SKM-1 treated with dmso at 0.1 percent for 144 hours (cell line): ENCODE results near the gene DNAJC7.
A peak's percentile ranks its signal among the peaks of the same experiment; 100 is the strongest.

Source experiments
- DNase-seq: peaks from one replicate; lab custom pipeline; 2025; ENCODE audit not compliant: unreplicated experiment; lab: John Stamatoyannopoulos, UW

Gene DNAJC7

DNA sequence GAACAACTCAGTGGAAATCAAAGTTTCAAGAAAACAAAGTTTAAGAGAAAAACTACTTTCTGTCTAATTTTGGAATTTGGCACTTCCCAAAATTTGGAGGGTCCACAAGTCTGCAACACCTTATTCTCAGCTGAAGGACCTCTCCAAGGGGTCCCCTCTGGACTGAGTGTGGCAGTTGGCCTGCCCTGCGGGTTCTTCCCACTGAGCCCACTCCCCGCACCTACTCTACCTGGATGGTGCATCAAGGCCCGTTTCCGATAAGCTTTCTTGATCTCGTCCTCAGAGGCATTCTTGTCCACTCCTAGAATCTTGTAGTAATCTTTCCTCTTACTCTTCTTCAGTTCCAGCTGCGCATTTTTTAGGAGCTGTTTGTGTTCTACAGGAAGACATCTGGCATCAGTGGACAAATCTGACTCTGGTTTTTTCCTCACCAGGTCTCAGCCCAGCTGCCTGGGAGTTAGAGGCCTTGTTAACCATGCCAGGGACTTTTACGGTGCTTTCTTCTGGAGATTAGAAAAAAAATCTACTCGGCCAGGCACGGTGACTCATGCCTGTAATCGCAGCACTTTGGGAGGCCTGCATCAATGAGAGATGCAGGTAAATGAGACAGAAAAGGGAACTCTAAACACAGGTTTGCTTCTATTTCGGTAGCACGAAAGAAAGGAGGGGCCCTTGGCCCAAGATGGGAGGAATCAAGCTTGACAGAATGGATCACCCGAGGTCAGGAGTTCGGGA lies 35.0 kb downstream of the DNAJC7 start:
- DNase-seq: no peak

DNA sequence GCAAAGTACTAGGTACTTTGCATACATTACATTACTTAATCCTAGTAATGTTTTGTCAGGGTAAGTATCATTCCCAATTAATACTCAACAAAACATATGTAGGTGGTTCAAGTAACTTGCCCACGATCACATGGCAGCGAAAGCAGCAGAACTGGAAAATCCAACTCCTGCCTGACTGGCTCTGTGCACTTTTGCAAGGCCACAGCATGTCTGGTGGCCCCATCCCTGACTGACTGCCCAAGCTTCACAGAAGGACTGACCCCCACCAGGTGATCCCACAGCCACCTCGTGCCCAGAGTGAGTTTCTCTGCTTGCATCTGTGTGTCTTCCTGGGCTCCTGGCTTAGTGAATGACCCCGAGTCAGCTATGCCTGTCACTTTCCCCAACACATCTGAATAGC lies 39.2 kb downstream of the DNAJC7 start:
- DNase-seq: no peak

DNA sequence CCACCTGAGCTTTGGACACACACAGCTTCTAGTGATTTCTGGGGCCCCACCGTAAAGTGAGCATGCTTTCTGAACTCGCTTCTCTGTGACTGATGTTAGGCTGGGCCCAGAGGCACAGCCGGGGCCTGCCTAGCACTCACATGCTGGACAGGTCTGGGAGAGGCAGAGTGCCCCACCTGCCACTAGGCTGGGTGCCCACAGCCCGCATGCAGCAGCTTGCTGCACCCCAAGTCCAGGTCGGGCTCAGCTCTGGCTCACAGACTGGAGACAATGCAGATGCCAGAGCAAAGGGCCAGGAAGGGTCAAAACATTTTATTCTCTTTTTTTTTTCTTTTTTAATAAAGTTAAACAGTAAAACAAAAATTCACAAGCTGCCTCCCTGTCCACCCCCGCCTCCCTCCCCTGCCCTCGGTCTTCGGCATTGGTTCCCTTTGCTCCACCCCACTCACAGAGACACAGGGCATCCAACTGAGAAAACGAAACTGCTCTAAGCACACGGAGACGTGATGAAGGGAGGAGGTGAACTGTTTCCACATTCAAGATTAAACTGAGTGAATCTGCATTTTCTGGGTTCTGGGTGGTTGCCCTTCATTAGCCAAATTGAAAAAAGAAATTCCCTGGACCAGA lies 41.0 kb downstream of the DNAJC7 start:
- no peak for DNase-seq

DNA sequence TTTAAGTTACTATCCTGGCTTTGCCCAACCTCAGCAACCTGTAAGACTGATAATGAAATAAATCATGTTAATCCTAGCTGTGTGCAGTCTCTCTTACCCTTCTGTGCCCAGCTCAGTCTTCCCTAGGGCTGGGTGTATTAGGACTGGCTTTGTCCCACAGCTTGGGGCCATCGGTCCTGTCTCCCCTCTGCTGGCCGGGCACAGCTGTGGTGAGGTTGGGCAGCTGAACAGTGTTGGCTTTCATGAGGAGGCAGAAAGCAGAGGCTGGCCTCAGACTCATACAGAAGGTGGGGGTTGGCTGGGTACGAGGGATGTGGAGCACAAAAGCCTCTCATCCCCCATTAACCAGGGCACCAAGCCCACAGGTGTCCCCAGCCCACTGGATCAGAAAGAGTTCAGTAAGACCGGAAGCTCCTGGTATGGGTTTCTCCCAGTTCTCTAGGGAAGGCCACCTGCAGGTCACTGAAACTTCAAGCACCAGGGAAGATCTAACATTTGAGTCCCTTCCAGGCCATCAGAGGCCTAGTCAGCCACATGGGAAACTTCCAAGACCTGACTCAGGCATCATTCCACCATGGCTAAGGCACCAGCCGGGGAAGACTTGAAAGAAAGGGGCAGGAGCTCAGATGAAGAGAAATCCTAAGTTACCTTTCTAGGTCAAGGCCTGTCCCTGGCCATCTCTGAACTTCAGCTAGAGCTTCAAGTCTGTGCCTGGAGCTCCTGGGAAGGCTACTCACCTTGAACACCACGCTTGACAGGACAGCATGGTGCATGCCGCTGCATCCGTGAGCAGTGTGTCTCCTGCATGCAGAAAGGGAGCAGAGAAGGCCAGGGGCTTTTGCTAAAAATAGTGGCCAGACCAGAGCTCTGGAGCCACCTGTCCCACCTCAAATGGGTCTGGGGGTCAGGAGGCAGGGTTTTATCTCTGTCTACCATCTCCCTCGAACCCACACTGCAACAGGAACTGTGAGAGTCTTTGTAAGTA lies 41.8 kb downstream of the DNAJC7 start:
- DNase-seq: no peak

DNA sequence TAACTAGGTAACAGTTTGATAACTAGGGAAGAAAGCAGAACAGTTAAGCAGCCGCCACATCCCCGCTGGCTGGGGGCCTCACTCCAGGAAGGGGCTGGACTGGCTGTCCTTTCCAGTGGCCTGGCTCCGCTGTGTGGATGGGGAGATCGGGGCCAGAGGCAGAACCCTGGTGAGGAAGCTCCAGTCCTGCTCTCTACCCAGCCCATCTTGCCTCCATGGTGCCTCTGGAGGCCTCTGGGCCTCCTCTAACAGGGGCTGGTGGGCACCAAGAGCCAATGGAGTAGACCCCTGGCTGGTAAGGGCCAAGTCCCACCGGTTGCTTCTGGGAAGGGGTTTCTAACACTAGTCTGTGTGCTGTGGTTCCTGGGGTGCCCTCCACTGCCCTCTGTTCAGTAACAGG lies 42.6 kb downstream of the DNAJC7 start:
- no peak for DNase-seq

DNA sequence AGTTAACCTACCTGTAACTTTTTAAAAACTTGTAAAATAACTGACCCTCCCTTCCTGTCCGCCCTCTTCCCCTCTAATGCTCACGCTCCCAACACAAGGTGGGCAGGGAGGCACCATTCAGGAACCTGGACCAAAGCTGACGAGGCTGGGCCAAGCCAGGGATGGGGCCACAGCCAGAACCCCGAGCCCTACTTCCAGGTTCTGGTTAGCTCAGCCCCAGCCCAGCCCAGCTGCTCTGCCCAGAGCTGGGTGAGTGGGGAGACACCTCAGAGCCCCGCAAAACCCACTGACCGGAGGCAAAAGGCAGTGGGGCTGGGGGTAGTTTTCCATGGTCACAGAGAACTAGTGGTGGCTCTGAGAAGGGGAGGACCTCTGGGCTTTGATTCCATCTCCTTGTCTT lies 43.2 kb downstream of the DNAJC7 start:
- no peak for DNase-seq

DNA sequence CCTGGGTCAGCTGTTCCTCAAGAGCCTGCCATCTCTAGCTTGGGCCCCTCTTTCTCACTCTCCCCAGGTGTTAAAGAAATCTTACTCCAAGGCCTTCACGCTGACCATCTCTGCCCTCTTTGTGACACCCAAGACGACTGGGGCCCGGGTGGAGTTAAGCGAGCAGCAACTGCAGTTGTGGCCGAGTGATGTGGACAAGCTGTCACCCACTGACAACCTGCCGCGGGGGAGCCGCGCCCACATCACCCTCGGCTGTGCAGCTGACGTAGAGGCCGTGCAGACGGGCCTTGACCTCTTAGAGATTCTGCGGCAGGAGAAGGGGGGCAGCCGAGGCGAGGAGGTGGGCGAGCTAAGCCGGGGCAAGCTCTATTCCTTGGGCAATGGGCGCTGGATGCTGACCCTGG lies 43.8 kb downstream of the DNAJC7 start:
- DNase-seq: no peak

DNA sequence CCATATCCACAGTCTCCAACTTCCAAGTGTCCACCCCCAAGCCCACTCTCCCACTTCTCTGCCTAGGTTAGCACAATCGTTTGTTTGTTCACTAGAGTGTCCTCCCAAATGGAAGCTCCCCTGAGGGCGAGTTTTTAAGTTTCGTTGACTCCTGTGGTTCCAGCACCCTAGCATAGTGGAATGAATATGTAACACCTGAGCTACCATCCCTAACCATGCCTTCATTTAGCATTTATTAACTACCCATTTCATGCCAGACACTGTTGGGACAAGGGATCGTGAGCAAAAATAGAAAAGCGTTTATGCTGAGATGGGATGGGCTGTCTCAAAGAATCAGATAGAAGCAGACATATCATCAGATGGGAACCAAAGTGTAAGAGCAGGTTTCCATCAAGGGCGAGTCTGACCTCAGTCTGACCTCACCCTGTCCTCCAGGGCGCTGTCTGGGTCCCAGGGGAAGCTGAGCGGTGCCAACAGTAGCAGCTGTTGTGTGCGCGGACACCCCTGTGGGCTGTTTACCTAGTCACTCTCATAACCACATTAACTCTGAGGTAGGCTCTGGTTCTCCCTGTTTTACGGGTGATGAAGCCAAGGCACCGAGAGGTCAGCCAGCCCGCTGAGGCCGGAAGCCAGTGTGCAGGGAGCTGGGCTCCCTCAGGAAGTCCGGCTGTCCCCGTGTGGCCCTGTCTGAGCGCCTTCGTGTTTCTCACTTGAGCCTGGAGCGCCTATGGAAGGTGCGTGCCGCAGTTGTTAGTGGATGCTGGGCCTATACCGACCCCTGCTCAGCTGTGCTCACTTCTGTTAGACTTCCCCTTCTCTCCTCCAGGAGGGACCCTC lies 44.5 kb downstream of the DNAJC7 start:
- no peak for DNase-seq

DNA sequence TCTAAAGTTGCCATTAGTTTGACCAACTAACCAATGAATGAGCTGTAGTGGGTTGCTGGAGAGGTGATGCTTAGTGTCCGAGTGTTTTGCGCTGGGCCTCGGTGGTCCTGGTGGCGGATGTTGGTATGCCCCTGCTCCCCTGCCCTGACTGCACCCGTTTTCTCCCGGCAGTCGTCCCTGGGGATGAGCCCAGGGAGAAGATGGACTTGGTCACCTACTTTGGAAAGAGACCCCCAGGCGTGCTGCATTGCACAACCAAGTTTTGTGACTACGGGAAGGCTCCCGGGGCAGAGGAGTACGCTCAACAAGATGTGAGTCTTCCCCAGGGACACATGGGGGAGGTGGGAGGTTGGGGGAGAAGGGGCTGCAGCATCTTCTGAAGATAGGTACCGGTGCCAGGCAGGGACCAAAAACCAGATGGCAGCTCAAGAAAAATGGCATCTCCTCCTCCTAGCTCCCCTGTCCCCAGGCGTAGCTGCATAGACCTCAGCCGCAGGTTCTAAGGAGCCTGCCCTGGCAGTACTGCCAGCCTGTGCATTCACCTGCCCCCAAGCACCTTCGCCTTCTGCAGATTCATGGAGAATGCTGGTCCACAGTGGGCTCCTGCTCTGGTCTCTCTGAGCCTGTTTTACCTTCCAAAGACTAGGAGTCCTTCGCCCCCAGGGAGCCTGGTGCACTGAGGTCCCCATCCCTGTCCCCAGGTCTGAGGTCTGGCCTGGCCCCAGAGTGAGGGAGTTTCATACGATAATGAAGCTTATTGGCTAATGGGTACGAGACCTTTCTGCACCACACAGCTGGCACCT lies 45.3 kb downstream of the DNAJC7 start:
- DNase-seq: no peak

DNA sequence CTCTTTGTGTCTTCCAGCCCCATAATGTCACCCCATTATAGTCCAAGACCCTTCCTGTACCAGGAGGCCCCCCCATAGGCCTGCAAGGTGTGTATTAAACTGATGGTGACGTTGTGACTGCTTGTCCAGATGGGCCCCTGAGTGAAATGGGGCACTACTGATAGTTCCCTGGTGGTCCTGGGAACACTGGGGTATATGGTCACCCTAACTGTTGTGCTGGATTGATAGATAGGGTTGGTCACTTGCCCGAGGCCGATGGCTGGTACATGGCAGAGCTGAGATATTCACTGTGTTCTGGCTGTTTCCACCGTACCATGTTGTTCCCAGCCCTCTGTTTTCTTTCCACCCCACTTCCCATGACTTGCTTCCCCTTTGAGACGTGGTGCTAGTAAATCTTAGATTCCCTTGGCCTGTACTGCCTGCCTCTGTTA lies 46.3 kb downstream of the DNAJC7 start:
- no peak for DNase-seq

DNA sequence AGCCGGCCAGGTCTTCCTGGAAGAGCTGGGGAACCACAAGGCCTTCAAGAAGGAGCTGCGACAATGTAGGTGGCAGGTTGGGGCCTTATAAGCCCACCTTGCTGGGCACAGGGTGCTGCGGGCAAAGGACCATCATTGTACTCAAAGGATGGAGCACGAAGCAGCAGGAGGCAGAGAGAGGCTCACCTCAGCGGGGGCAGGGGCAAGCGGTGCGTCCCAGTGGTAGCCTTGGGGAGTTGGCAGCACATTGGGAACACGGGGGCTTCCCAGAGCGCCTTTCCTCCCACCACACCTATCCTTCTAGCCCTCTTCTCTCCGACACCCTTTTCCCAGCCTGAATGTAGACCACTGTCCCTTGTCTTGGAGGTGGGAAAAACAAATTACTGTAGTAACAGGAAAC lies 48.6 kb downstream of the DNAJC7 start:
- no peak for DNase-seq

DNA sequence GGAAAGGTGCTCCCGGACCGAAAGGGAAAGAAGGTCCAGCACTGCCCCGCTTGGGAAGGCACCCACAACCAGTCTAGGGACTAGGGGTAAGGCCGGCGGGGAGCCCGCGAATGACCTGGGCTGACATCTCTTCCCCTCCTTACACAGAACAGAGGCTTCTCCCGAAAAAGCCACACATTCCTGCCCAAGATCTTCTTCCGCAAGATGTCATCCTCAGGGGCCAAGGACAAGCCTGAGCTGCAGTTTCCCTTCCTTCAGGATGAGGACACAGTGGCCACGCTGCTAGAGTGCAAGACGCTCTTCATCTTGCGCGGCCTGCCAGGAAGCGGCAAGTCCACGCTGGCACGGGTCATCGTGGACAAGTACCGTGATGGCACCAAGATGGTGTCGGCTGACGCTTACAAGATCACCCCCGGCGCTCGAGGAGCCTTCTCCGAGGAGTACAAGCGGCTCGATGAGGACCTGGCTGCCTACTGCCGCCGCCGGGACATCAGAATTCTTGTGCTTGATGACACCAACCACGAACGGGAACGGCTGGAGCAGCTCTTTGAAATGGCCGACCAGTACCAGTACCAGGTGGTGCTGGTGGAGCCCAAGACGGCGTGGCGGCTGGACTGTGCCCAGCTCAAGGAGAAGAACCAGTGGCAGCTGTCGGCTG lies 49.2 kb downstream of the DNAJC7 start:
- DNase-seq: no peak

DNA sequence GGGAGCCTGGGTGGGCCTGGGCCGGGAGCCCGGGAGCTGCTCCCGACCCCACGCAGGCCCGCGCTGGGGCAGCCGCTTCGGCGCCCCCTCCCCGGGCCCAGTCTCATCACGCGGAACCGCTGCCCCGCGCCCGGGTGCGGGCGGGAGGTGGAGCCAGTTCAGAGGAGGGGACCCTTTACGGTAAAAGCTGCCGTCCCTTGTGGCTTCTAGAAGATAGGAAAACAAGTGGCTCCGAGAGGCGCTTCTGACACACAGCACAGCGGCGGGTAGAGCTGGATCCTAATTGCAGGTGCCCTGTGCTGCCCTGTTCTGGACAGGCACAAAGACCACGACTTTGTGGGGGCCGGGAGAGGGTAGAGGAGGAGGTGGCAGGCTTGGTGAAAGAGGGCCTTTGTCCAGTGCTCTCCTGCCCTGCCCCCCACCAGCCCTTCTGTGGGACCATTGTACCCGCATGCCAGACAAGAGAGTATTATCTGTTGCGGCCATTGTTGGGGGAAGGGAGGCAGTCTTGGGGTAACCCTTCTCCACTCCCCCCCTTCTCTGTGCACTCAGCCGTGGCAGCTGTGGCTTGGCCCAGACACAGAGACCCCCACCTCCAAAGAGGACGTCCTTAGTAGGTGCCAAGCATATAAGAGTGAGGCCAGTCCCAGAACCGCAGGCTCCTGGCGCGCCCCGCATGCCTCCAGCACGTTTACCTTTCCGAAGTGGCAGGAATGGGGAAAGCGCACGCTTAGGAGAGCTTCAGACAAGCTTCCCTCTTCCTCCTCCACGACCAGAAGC lies 49.9 kb downstream of the DNAJC7 start:
- no peak for DNase-seq

DNA sequence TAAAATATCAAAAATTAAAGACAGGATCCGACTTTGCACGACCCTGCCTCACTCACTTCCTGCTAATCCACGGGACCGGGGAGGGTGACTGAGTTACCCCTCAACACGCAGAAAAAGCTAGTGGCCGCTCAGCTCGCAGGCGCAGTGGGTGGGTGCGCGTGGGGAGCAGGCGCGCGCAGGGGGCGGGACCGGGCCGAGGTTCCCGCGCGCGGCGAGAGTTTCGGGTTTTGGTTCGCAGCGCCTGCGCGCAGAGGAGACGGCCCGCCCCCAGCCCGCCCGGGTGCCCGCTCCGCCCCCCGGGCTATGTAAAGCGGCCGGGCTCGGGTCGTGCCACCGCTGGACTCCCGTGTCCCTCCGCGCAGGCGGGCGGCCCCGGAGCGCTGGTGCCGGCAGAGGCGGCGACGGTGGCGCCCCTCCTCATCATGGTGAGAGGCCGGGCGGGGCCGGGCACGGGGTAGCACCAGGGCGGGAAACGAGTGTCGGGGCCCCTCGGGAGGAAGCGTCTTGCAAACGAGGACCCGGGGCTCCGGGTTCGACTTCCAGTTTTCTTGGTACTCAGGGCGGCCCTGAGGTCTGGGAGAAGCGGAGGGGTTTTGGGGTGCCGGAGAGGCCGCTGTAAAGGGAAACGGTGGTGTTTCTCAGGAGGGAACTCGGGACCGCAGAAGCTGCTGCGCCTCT lies 50.6 kb downstream of the DNAJC7 start, which contains the start of gene CNP:
CNP (plus strand) TSS at position 333 of the 678 bp plus-strand sequence; CDS start at position 423, 90 bp downstream.
- DNase-seq: peak; percentile 83

DNA sequence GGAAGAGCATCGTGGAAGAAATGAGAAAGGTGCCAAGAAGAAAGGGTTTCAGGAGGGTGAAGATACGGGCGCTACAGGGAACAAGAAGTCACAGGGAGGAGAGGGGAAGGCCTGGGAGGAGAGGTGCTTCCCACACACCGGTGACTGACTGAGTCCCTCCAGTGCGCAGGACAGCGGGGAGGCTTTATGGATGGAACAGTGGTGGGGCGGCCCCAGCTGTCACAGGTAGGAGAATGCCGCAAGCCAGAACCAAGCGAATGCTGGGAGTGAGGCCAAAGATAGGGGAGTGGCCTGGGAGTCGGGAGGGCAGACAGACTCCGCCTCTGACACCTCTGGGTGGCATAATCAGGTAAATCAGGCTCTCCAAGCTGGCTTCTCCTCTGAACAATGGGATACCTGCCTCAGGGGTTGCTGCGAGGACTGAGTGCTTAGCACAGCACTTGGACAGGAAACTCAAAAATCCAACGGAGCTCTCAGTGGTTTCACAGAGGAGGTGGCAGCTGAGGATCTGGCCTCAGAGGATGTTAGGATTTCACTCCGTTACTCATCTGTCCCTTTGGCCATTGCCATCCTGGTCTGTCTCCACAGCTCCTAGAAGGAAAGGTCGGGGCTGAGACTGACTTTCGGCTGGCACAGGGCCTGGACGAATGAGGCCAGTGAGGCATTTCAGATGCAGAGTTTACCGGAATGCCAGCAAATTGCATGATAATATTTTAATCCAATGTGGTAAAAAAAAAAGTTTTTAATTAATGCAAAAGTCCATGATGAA lies 51.4 kb downstream of the DNAJC7 start:
- DNase-seq: no peak

DNA sequence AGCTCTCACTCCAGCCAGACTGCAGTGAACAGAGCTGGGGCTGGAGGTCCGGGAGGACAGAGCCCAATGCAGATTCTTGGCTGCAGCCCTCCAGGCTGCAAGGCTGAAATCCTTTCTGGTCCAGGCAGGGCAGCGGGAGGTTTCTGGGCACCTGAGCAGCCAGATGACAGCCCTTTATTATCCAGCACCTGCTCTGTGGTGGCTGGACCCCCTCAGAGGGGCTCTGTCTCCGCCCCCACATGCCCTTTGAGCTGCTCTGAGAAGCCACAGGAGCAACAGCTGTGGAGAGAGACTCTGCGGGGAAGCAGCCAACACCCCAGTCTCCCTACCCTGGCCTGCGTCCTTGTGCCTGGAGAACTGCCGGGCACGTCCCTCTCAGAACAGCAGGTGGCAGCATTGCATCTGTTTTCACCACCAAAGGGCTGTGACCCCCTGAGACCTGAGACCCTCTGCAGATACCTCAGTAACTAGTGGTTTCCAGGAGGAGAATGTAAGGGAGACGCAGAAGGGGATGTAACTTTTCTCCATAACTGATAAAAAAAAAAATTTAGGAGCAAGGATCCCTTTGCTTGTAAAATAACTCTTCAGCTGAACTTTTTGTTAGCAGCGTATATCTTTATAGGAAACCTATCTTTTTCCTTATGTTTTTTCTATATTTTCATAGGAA lies 54.3 kb downstream of the DNAJC7 start:
- DNase-seq: peak; percentile 73

DNA sequence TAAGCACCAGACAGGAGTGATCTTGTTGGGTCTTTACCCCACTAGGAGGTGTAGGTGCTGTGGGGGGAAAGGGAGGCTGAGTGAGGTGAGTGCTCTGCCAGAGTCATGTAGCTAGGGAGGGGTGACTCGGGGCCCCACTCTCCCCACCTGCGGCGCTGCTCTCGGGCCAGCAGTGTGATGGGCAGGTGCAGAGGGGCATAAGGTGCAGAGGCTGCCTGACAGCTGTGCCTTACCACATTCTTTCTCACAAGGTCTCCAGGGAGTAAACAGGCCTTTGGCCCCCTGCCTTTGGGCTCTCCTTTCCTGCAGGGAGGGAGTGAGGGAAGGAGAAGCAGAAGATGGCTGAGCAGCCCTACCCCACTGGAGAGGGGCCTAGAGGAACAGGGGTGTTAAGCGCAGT lies 55.1 kb downstream of the DNAJC7 start:
- no peak for DNase-seq
